ENCODE measurements around the gene RFX4. TPM values are rescaled to one million over a fixed set of nuclear protein-coding genes. Genes with fewer than 3 reads are reported as not detected.

RFX4 gene
- total and polyA plus RNA-seq, 12 donors, result 0.01 to 0.11 (median 0.11) TPM; not detected in 9

DNA sequence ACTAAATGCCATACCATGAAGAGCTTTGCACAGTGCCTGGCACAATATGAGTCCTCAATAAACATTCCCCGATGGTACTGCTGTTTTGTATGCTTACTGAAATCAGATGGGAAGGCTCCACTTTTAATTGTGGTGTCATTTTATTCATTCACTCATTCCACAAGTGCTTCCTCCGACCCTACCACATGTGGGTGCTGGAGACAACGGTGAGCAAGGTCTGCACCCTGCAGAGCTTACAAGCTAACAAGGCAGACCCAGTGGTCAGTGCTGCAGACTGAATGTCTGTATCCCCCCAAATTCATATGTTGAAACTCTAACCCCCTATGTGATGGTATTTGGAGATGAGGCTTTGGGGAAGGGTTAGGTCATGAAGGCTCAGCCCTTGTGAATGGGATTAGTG, 48.3 kb downstream of the RFX4 start:
- H3K36me3 ChIP-seq, result no peaks in the 10 kb centered on the region
- ATAC-seq (no peak), DNase-seq (no peak)
- H3K4me1 ChIP-seq, result no peaks in the 10 kb centered on the region
- no peak overlapping the region for H3K27ac ChIP-seq
- TF ChIP-seq, protein P1, sequence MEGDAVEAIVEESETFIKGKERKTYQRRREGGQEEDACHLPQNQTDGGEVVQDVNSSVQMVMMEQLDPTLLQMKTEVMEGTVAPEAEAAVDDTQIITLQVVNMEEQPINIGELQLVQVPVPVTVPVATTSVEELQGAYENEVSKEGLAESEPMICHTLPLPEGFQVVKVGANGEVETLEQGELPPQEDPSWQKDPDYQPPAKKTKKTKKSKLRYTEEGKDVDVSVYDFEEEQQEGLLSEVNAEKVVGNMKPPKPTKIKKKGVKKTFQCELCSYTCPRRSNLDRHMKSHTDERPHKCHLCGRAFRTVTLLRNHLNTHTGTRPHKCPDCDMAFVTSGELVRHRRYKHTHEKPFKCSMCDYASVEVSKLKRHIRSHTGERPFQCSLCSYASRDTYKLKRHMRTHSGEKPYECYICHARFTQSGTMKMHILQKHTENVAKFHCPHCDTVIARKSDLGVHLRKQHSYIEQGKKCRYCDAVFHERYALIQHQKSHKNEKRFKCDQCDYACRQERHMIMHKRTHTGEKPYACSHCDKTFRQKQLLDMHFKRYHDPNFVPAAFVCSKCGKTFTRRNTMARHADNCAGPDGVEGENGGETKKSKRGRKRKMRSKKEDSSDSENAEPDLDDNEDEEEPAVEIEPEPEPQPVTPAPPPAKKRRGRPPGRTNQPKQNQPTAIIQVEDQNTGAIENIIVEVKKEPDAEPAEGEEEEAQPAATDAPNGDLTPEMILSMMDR (IDR thresholded peaks at IDR 0.05), result peak in 1 of 9 donors; percentile 6
- WGBS, 2 donors, result 76 to 77% methylated on average over 3 of the region's 3 CpGs
- intact Hi-C loops (cut with DNase I), result no loop called here
- no peak overlapping the region for H3K4me3 ChIP-seq
- peaks cover 0 to 13% (median 0%) of the 10 kb centered on the region in 7 donors for H3K27me3 ChIP-seq
- no peaks in the 10 kb centered on the region for H3K9me3 ChIP-seq

DNA sequence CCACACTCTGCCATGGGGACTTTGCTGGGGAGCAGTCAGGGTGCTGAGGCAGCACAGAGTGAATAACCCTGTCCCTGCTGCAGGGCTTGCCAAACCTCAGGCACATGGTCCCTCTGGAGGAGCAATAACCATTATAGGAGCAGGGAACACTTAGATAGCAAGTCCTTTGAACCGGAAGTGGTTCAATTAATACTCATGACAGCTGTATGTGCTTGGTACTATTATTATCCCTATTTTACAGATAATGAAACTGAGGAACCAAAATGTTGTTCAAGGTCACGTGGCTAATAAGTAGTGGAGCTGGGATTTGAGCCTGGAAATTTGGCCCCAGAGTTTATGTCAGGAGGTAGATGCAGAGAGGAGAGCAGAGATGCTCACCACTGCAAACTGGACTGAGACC, 49.0 kb downstream of the RFX4 start:
- no peak overlapping the region for H3K4me3 ChIP-seq
- H3K36me3 ChIP-seq, result no peaks in the 10 kb centered on the region
- ATAC-seq (no peak), DNase-seq (no peak)
- peaks cover 0 to 16% (median 0%) of the 10 kb centered on the region in 7 donors for H3K27me3 ChIP-seq
- no peak overlapping the region for H3K27ac ChIP-seq
- TF ChIP-seq, protein P1 (IDR thresholded peaks at IDR 0.05), result no peak
- no peaks in the 10 kb centered on the region for H3K9me3 ChIP-seq
- H3K4me1 ChIP-seq, result no peaks in the 10 kb centered on the region
- intact Hi-C loops (cut with DNase I), result no loop called here
- 62 to 68% methylated on average over 2 of the region's 2 CpGs for WGBS, 2 donors

DNA sequence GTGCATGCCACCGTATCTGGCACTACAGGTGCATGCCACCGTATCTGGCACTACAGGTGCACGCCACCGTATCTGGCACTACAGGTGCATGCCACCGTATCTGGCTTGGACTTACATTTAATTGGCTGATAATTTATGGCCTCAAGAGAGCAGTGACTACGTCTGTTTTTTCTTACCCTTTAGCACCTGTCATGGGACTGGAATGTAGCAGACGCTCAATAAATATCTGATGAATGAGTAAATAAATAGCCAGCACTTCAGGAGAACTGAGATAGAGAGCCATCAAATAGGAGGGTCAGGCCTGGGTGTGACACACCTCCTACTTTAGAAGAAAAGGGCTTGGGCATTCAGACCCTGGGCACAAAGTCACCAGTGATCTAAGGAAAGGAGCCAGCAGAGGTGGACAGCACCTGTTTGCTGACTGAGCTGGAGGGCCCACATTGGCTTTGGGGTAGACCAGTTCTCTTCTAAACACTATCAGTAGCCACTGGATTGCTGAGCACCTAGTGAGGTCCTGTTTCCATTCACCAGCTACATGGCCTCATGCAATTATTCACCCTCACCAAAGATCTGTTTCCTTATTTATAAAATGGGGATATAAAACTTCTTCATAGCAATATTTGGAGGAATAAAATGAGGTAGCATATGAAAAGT, 50.1 kb downstream of the RFX4 start:
- DNase-seq, result no peak
- no peak for ATAC-seq
- 76 to 81% methylated on average over 7 of the region's 7 CpGs for WGBS, 2 donors
- intact Hi-C loops (cut with DNase I), result no loop called here
- Histone ChIP-seq H3K9me3 (no peaks in the 10 kb centered on the region), H3K36me3 (no peaks in the 10 kb centered on the region), H3K27ac (no peak overlapping the region), H3K27me3 (peaks cover 0 to 18% (median 0%) of the 10 kb centered on the region in 7 donors), H3K4me3 (no peak overlapping the region), H3K4me1 (no peaks in the 10 kb centered on the region)
- TF ChIP-seq, protein P1 (IDR thresholded peaks at IDR 0.05), result no peak

DNA sequence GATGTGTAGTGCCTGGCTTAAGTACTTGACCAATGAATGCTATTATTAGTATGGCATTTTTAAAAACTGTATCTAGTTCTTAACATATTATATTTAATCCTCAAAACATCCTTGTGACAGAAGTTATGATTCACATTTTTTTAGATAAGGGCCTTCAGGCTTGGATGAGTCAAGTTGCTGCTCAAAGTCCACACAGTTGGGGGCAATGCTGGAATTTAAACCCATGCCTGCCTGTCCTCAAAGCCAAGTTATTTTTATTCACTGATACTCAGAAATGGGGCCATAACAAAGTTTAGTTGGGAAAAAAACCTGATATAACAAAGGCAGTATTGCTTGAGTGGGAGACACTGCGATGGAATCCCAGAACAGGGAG, 50.6 kb downstream of the RFX4 start:
- TF ChIP-seq, protein P1 (IDR thresholded peaks at IDR 0.05), result no peak
- DNase-seq (no peak), ATAC-seq (no peak)
- Histone ChIP-seq H3K27ac (no peak overlapping the region), H3K27me3 (peaks cover 0 to 18% (median 0%) of the 10 kb centered on the region in 7 donors), H3K4me3 (no peak overlapping the region), H3K36me3 (no peaks in the 10 kb centered on the region), H3K4me1 (no peaks in the 10 kb centered on the region), H3K9me3 (no peaks in the 10 kb centered on the region)
- 82 to 91% methylated on average over 1 of the region's 1 CpG for WGBS, 2 donors
- intact Hi-C loops (cut with DNase I), result no loop called here
